Keratinocyte (primary cell): ENCODE data around the gene TENM3.

ENCODE experiments used
- CTCF ChIP-seq, 3 experiments: IDR thresholded peaks in 1 of 3; conservative IDR thresholded peaks in 1 of 3; optimal IDR thresholded peaks in 1 of 3; 2 replicates in 2 of 3; 3 replicates in 1 of 3; pipeline versions ENCODE3 to v1.5.1; 2011; ENCODE audit warnings: low read length in 3 of 3, mild to moderate bottlenecking in 3 of 3, moderate library complexity in 2 of 3, control low read depth in 1 of 3, inconsistent platforms in 1 of 3; ENCODE audit not compliant: insufficient read depth in 2 of 3; ENCODE audit errors: extremely low read depth in 1 of 3
- EZH2 ChIP-seq: IDR thresholded peaks from one replicate; pipeline ENCODE4 v1.6.1; 2012; ENCODE audit warnings: inconsistent platforms, mild to moderate bottlenecking, low read length, moderate library complexity

DNA sequence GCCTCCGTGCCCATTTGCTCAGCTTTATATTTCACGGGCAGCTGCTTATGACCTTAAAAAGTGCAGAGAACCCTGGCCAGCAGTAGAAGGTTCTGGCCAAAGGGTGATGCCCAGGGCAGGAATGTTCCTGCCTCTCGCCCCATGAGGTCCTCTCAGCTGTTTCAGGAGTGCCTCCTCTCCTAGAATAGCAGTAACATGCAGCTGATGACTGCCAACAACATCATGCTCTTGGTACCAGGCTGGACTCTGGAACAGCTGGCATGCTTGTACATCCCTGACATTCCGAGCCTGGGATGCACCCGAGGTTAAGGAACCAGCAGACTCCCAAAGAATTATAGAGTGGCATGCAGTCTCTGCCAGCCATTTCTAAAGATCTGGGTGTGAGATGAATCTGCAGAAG is 11.7 kb upstream of the TENM3 start:
- no peak for TF ChIP-seq EZH2
- no peak for TF ChIP-seq CTCF (optimal IDR thresholded peaks at IDR 0.05 in 1 of 3, IDR thresholded peaks at IDR 0.05 in 1 of 3, conservative IDR thresholded peaks at IDR 0.05 in 1 of 3; ENCODE audit: extremely low read depth in 1 of 3, insufficient read depth in 2 of 3, low read length in 3 of 3)
